ENCODE data around the gene EGFR. TPM values are rescaled to one million over a fixed set of nuclear protein-coding genes. Genes with fewer than 3 reads are reported as not detected.
A peak's percentile ranks its signal among the peaks of the same experiment; 100 is the strongest.

The EGFR gene
- total and polyA plus RNA-seq, 11 donors: 2.3 to 29.6 (median 7.0) TPM

DNA sequence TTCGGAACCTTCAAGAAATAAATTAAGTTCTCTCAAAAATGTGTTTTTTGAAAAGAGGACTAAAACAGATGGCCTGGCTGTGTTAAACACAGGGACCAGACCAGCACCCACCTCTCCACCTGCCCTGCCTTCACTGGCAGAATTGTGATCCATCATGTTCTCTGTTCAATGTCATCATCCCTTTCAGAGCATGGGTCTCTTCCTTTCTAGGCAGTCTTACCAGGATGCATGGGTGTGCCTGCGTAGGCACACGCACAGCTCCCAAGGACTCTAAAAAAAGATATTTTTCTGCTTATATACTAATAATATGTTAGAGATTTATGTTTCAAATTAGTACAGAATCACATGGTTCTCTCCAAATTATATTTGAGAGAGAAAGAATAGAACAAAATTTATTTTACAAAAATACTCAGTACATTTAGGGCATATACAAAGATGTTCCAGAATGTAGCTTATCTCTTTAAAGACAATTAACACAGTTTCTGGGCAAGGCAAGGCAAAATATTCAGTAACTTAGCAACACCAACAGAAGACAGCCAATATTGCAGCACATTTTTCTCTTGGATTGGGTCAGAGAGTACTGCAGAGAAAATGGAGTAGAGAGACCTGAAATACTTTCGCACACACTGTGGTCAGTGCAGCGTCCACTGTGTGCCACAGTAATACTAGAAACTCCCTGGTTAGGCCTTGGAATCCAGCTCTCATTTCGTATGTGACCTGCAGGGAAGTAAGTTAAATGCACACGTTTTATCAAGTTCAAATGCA lies 52.8 kb downstream of the EGFR start:
- peak in 1 of 4 donors; percentile 5 for ATAC-seq
- intact Hi-C loops (cut with DNase I): loop anchor here in 2 of 10 donors (1.0 to 5.0 kb wide), 2 partner anchors 51 to 54 kb away; partner anchors contain the start of gene EGFR (in 1 of the 2)
- no peak overlapping the region for H3K4me3 ChIP-seq
- WGBS, 4 donors: 73 to 84% (median 84%) methylated on average over 7 of the region's 7 CpGs
- H3K9me3 ChIP-seq: no peaks in the 10 kb centered on the region
- TF ChIP-seq CTCF (IDR thresholded peaks at IDR 0.05): no peak
- TF ChIP-seq POLR2A (IDR thresholded peaks at IDR 0.05): no peak
- H3K27ac ChIP-seq: peak overlapping the region in 3 of 12 donors; percentile 35 to 79 (median 53)
- no peak for DNase-seq
- H3K36me3 ChIP-seq: no peaks in the 10 kb centered on the region
- peaks cover 0 to 58% (median 21%) of the 10 kb centered on the region in 12 donors for H3K4me1 ChIP-seq
- no peaks in the 10 kb centered on the region for H3K27me3 ChIP-seq

DNA sequence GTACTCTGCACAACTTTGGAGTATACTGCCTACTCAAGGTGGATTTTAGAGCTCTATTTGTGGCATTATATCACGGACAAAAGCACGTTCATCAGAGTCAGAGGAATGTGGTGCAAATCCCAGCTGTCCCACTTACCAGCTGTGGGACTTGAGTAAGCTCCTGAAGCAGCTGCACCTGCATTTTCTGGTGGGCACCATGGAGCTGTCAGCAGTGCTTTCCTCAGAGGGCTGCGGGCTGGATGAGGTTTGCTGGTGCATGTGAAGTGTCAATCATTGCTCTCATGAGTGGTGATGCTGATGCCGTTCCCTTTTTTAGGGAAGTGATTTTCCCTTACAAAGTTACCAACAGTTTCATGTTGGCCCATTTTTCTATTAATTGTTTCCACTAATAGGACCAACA lies 53.4 kb downstream of the EGFR start:
- Histone ChIP-seq H3K27me3 (no peaks in the 10 kb centered on the region), H3K27ac (peak overlapping the region in 3 of 12 donors; percentile 65 to 79 (median 75)), H3K4me1 (peaks cover 0 to 55% (median 21%) of the 10 kb centered on the region in 12 donors), H3K36me3 (no peaks in the 10 kb centered on the region), H3K9me3 (no peaks in the 10 kb centered on the region), H3K4me3 (no peak overlapping the region)
- ATAC-seq: no peak
- intact Hi-C loops (cut with DNase I): loop anchor here in 2 of 10 donors (1.0 to 5.0 kb wide), 2 partner anchors 52 to 55 kb away; partner anchors contain the start of gene EGFR (in 1 of the 2)
- WGBS, 4 donors: 74 to 81% (median 81%) methylated on average over 4 of the region's 4 CpGs
- DNase-seq: no peak
- TF ChIP-seq POLR2A (IDR thresholded peaks at IDR 0.05) (no peak), CTCF (IDR thresholded peaks at IDR 0.05) (no peak)

DNA sequence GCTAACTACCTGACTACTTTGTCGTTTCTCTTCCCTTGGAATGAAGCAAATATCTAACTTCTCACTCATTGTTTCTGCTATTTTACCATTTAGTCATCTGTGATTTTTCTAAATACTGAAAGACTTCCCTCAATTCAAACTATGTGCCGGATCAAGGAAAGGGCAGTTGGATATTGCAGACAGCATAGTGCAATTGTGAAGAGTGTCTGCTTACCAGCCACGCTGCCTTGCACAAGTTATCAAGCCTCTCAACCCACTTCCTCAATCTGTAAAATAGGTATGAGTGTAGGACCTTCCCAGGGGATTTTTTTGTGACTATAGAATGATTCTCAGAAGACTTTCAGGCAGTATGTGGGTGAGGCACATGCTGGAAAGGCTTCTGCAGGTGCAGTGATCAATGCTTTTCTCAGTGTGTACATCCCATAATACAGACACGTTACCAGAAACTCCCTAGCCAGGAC lies 54.3 kb downstream of the EGFR start:
- Histone ChIP-seq H3K27me3 (no peaks in the 10 kb centered on the region), H3K36me3 (no peaks in the 10 kb centered on the region), H3K27ac (peak overlapping the region in 8 of 12 donors; percentile 19 to 79 (median 70)), H3K4me3 (no peak overlapping the region), H3K4me1 (peaks cover 0 to 55% (median 21%) of the 10 kb centered on the region in 12 donors), H3K9me3 (no peaks in the 10 kb centered on the region)
- DNase-seq (no peak), ATAC-seq (no peak)
- WGBS, 4 donors: 68 to 77% (median 72%) methylated on average over 4 of the region's 4 CpGs
- intact Hi-C loops (cut with DNase I): loop anchor here in 1 of 10 donors (5.0 kb wide), 1 partner anchor 56 kb away; the partner anchor contains the start of gene EGFR
- TF ChIP-seq CTCF (IDR thresholded peaks at IDR 0.05): no peak
- TF ChIP-seq POLR2A (IDR thresholded peaks at IDR 0.05): no peak

DNA sequence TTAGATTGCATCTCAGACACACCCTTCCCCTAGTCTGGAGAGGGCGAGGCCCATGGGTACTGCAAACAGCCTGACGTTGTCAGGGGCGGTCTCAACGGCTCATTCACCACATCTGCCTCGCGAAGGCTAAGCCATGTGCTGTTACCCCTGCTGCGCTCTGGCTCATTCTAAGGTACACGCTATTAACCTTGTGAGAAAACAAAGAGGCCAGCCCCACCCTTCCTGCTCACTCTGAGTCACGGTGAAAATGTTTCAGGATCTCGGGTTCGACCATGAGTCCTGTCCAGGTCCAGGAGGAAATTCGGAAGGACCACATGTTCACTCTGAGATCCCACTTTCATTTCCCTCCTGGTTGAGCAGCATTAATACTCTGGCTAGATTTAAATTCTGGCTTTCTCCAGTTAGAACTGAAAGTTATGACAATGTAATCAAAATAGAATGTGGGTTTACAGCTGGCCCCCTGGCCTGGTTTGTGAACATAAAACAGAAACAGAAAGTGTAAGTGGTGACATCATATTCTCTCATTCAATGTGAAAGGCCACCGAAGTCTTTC lies 55.2 kb downstream of the EGFR start:
- H3K4me1 ChIP-seq: peaks cover 0 to 55% (median 21%) of the 10 kb centered on the region in 12 donors
- ATAC-seq (peak; percentile 59 to 87 (median 82)), DNase-seq (peak in 2 of 5 donors; percentile 38 to 76)
- peak overlapping the region in 9 of 12 donors; percentile 6 to 43 (median 26) for H3K4me3 ChIP-seq
- 46 to 56% (median 53%) methylated on average over 13 of the region's 13 CpGs for WGBS, 4 donors
- TF ChIP-seq POLR2A (IDR thresholded peaks at IDR 0.05) (no peak), CTCF (IDR thresholded peaks at IDR 0.05) (no peak)
- intact Hi-C loops (cut with DNase I): loop anchor here in 2 of 10 donors (1.0 to 5.0 kb wide), 2 partner anchors 55 to 57 kb away; partner anchors contain the start of gene EGFR (in 2 of the 2)
- no peaks in the 10 kb centered on the region for H3K9me3 ChIP-seq
- H3K36me3 ChIP-seq: no peaks in the 10 kb centered on the region
- H3K27me3 ChIP-seq: no peaks in the 10 kb centered on the region
- peak overlapping the region; percentile 14 to 79 (median 72) for H3K27ac ChIP-seq

Measured in heart left ventricle (tissue), 16 donors.